Upper lobe of left lung (tissue), 4 donors: Measurements from ENCODE around the gene SGCE.

Experiments
- CTCF ChIP-seq, 6 experiments: fragments of 450-650 bp in 4 of 6; fragments of 200-600 bp in 2 of 6; sonication (generic) in 2 of 6; IDR thresholded peaks; one replicate each; pipeline ENCODE4 v1.5.1; 2016 to 2019; ENCODE audit warnings: antibody characterized with exemption in 6 of 6
- EP300 ChIP-seq, 4 donors: sonication (generic); formaldehyde crosslinking; IDR thresholded peaks; one replicate each; pipeline ENCODE4 v1.5.1; 2017; ENCODE audit warnings: antibody characterized with exemption in 4 of 4, control low read depth in 2 of 4
- POLR2A ChIP-seq, 4 donors: fragments of 450-650 bp; IDR thresholded peaks; one replicate each; pipeline ENCODE4 v1.5.1; 2016 to 2017; ENCODE audit warnings: antibody characterized with exemption in 4 of 4, mild to moderate bottlenecking in 2 of 4

- no peak for TF ChIP-seq CTCF (IDR thresholded peaks at IDR 0.05)
- TF ChIP-seq POLR2A (IDR thresholded peaks at IDR 0.05), result no peak
- no peak for TF ChIP-seq EP300 (IDR thresholded peaks at IDR 0.05)
Measured at GRCh38 chr7:94701555-94701973, 45.6 kb upstream of the SGCE start.
